Endothelial cell of umbilical vein (primary cell): Measurements from ENCODE around the gene PITPNM3. TPM values are rescaled to one million over a fixed set of nuclear protein-coding genes. Genes with fewer than 3 reads are reported as not detected.

ENCODE experiments used
- BruUV-seq: library from RNA; stranded (reverse); fragments of 400-500 nt; replicated peaks from 2 replicates; lab custom pipeline; 2021; lab: Mats Ljungman, UMichigan
- CTCF ChIA-PET: fragments of 300-600, 350-600 bp; sonication (Branson Sonifier 250); formaldehyde crosslinking; loops from one replicate; lab custom pipeline; 2021; ENCODE audit warnings: antibody characterized with exemption, inconsistent platforms; lab: Charles Lee
- POLR2A ChIA-PET: fragments of 300-600, 350-600 bp; sonication (Branson Sonifier 250); formaldehyde crosslinking; loops from one replicate; lab custom pipeline; 2021; ENCODE audit warnings: antibody characterized with exemption, inconsistent platforms; lab: Charles Lee
- DNase-seq: peaks from one replicate; pipeline ENCODE4 v3.0.0-alpha.2; 2011; ENCODE audit warnings: low read depth, low spot score
- FAIRE-seq: peaks from 2 replicates; lab custom pipeline; 2011; peaks lifted over from hg19 to GRCh38; lab: Jason Lieb, UNC
- H2AFZ ChIP-seq: 2 replicates; pipeline ENCODE4 v1.6.0; 2012; ENCODE audit warnings: low read depth, low read length, control low read depth, inconsistent platforms
- H3K27ac ChIP-seq: 2 replicates; pipeline ENCODE4 v1.5.1; 2011; ENCODE audit warnings: low read depth, mild to moderate bottlenecking, control low read depth, low read length, moderate library complexity; ENCODE audit not compliant: insufficient read depth
- H3K27me3 ChIP-seq, 2 experiments: 2 replicates each; pipeline versions ENCODE4 v1.6.0 to v1.6.1; 2011; ENCODE audit warnings: low read length in 2 of 2, mixed read lengths in 1 of 2; ENCODE audit not compliant: control insufficient read depth in 2 of 2, insufficient read depth in 2 of 2
- H3K36me3 ChIP-seq, 2 experiments: 2 replicates in 1 of 2; 3 replicates in 1 of 2; pipeline ENCODE4 v1.5.1; 2011; ENCODE audit warnings: low read length in 2 of 2, mild to moderate bottlenecking in 1 of 2, moderate library complexity in 1 of 2; ENCODE audit not compliant: control insufficient read depth in 2 of 2, insufficient read depth in 2 of 2; ENCODE audit errors: extremely low read depth in 1 of 2
- H3K4me1 ChIP-seq: 3 replicates; pipeline ENCODE4 v1.5.1; 2011; ENCODE audit warnings: mild to moderate bottlenecking, low read length; ENCODE audit not compliant: control insufficient read depth, insufficient read depth; ENCODE audit errors: extremely low read depth
- H3K4me2 ChIP-seq: 2 replicates; pipeline ENCODE4 v1.6.1; 2011; ENCODE audit warnings: low read length, control low read depth, mixed read lengths; ENCODE audit not compliant: insufficient read depth
- H3K4me3 ChIP-seq, 3 experiments: fragments of 200-600 bp in 1 of 3; sonication (generic), shearing (Covaris generic) in 1 of 3; replicated peaks in 1 of 3; 2 replicates each; pipeline ENCODE4 v1.5.1; 2011 to 2016; ENCODE audit warnings: control low read depth in 3 of 3, low read length in 3 of 3, mild to moderate bottlenecking in 2 of 3, inconsistent platforms in 1 of 3, low read depth in 1 of 3, moderate library complexity in 1 of 3; ENCODE audit not compliant: insufficient read depth in 1 of 3
- H3K79me2 ChIP-seq: 2 replicates; pipeline ENCODE4 v1.6.0; 2012; ENCODE audit warnings: low read length, inconsistent platforms; ENCODE audit not compliant: control insufficient read depth, insufficient read depth
- H3K9ac ChIP-seq: replicated peaks from 2 replicates; pipeline ENCODE3; 2011; ENCODE audit warnings: low read length, control low read depth; ENCODE audit not compliant: insufficient read depth; ENCODE audit errors: extremely low read depth
- H3K9me1 ChIP-seq: replicated peaks from 3 replicates; pipeline ENCODE4 v1.6.0; 2011; ENCODE audit warnings: mild to moderate bottlenecking, low read length; ENCODE audit not compliant: control insufficient read depth, insufficient read depth; ENCODE audit errors: extremely low read depth
- H3K9me3 ChIP-seq: replicated peaks from 2 replicates; pipeline ENCODE4 v1.5.1; 2012; ENCODE audit warnings: low read length, inconsistent platforms; ENCODE audit not compliant: control insufficient read depth, insufficient read depth
- H4K20me1 ChIP-seq: replicated peaks from 2 replicates; pipeline ENCODE3; 2011; ENCODE audit warnings: mild to moderate bottlenecking, low read length; ENCODE audit not compliant: control insufficient read depth, insufficient read depth; ENCODE audit errors: extremely low read depth
- CTCF ChIP-seq, 2 donors: IDR thresholded peaks; 1 replicate in 1 of 2; 2 replicates in 1 of 2; pipeline ENCODE4 v1.5.1; 2011; ENCODE audit warnings: low read length in 2 of 2, mild to moderate bottlenecking in 2 of 2, moderate library complexity in 2 of 2, control low read depth in 1 of 2, inconsistent platforms in 1 of 2, low read depth in 1 of 2; ENCODE audit not compliant: insufficient read depth in 1 of 2; ENCODE audit errors: extremely low read depth in 1 of 2
- EZH2 ChIP-seq: IDR thresholded peaks from 2 replicates; pipeline ENCODE4 v1.6.1; 2012; ENCODE audit warnings: borderline replicate concordance, low read depth, mild to moderate bottlenecking, moderate library complexity, low read length, inconsistent platforms; ENCODE audit not compliant: severe bottlenecking
- FOS ChIP-seq: IDR thresholded peaks from 2 replicates; pipeline ENCODE4 v1.6.1; 2011; ENCODE audit warnings: mild to moderate bottlenecking, low read length, moderate library complexity, borderline replicate concordance; ENCODE audit not compliant: insufficient read depth
- GATA2 ChIP-seq: IDR thresholded peaks from 2 replicates; pipeline ENCODE4 v1.7.0; 2011; ENCODE audit warnings: low read depth, mild to moderate bottlenecking, moderate library complexity, mixed read lengths, low read length; ENCODE audit not compliant: insufficient read length, insufficient read depth
- JUN ChIP-seq: IDR thresholded peaks from 2 replicates; pipeline ENCODE4 v1.6.1; 2011; ENCODE audit warnings: borderline replicate concordance, low read depth; ENCODE audit not compliant: insufficient read length, insufficient read depth
- MAX ChIP-seq: IDR thresholded peaks from 2 replicates; pipeline ENCODE4 v1.6.1; 2011; ENCODE audit not compliant: insufficient read depth, insufficient read length
- MYC ChIP-seq: IDR thresholded peaks from one replicate; pipeline ENCODE4 v1.6.1; 2011; ENCODE audit warnings: mild to moderate bottlenecking, low read depth, low read length
- POLR2A ChIP-seq: IDR thresholded peaks from 2 replicates; pipeline ENCODE4 v1.6.1; 2012; ENCODE audit warnings: low read depth, mild to moderate bottlenecking, control low read depth, low read length
- POLR2AphosphoS5 ChIP-seq: IDR thresholded peaks from 2 replicates; pipeline ENCODE4 v1.6.1; 2012; ENCODE audit warnings: low read depth, mild to moderate bottlenecking, control low read depth, low read length, moderate library complexity; ENCODE audit not compliant: insufficient read depth
- dilution Hi-C: fragments of 300-500 bp; cut with MboI; formaldehyde crosslinking; loops from one replicate; pipeline ENCODE4 v1.15.0; 2019; ENCODE audit warnings: low sequenced_read_pairs; ENCODE audit not compliant: extremely low pct_ligation_motif_present
- intact Hi-C: fragments of 100-400 bp; cut with micrococcal nuclease; formaldehyde crosslinking; loops from one replicate; pipeline ENCODE4 v1.10.0; 2022
- polyA plus RNA-seq, 4 experiments: library from polyadenylated mRNA; depleted of rRNA in 3 of 4; stranded (reverse) in 3 of 4; unstranded in 1 of 4; fragments of >200 nt; gene quantifications; 2 replicates each; pipeline versions ENCODE4 v1.2.1 to v1.2.3, GENCODE V29; 2011 to 2012; ENCODE audit warnings: missing spikeins in 1 of 4
- total RNA-seq: library from RNA; stranded (reverse); gene quantifications from 2 replicates; pipeline ENCODE4 v1.2.3, GENCODE V29; 2021

PITPNM3 gene
- total and polyA plus RNA-seq, 2 donors (not counting 3 experiments of a cell fraction or from before 2014, with no cell fraction given), result 1.0 to 1.9 TPM

- no peaks in the 10 kb centered on the region for H3K79me2 ChIP-seq
- H3K27ac ChIP-seq, result no peak overlapping the region
- intact Hi-C loops (no loop called here), dilution Hi-C loops (no loop called here)
- no peak overlapping the region for H3K4me2 ChIP-seq
- no peaks in the 10 kb centered on the region for H3K27me3 ChIP-seq
- H3K36me3 ChIP-seq, result no peaks in the 10 kb centered on the region
- H3K9me3 ChIP-seq, result no peaks in the 10 kb centered on the region
- no TSS peak for BruUV-seq
- H3K9me1 ChIP-seq, result no peaks in the 10 kb centered on the region
- H3K4me3 ChIP-seq, result no peak overlapping the region
- no peaks in the 10 kb centered on the region for H4K20me1 ChIP-seq
- no peak overlapping the region for H3K9ac ChIP-seq
- FAIRE-seq (no peak), DNase-seq (no peak)
- H3K4me1 ChIP-seq, result peaks cover 3% of the 10 kb centered on the region
- no peak for TF ChIP-seq EZH2
- TF ChIP-seq MYC, result no peak
- TF ChIP-seq FOS, result no peak
- TF ChIP-seq JUN, result no peak
- TF ChIP-seq MAX, result no peak
- no peak for TF ChIP-seq POLR2AphosphoS5
- no peak for TF ChIP-seq POLR2A
- no peak for TF ChIP-seq CTCF (IDR thresholded peaks at IDR 0.05; ENCODE audit: extremely low read depth in 1 of 2, insufficient read depth in 1 of 2, low read depth in 1 of 2, low read length in 2 of 2)
- no peak for TF ChIP-seq GATA2
- ChIA-PET CTCF (interaction anchor here (1.0 kb wide), 1 partner anchor 10 kb away, joined by 3 read pairs; no protein-coding TSS in a partner anchor), POLR2A (no interaction called here)
- H2AFZ ChIP-seq, result no peak overlapping the region
Measured at GRCh38 chr17:6523330-6523729, 33.0 kb downstream of the PITPNM3 start.
